ENCODE data around the gene RPL7A.

Gene RPL7A

GRCh38 chr9:133304477-133305377 lies 43.3 kb upstream of the RPL7A start:
- Histone ChIP-seq H2BK15ac (replicated peaks; ENCODE audit: low read depth) (no peak overlapping the region), H3K79me2 (ENCODE audit: control insufficient read depth, insufficient read depth, low read length) (no peaks in the 10 kb centered on the region), H3K27ac (ENCODE audit: low read depth, low read length) (no peak overlapping the region), H2BK5ac (ENCODE audit: low read length) (no peak overlapping the region), H4K5ac (ENCODE audit: low read length) (no peak overlapping the region), H3K27me3 (ENCODE audit: insufficient read depth, low read length, poor library complexity) (no peaks in the 10 kb centered on the region), H3K9ac (ENCODE audit: low read length) (no peak overlapping the region), H3K4me2 (ENCODE audit: low read length) (no peak overlapping the region), H3K4me3 (ENCODE audit: low read length) (no peak overlapping the region), H3K36me3 (ENCODE audit: control insufficient read depth, insufficient read depth, low read length) (no peaks in the 10 kb centered on the region), H2BK120ac (ENCODE audit: low read depth, low read length) (no peak overlapping the region), H3K79me1 (ENCODE audit: low read length) (no peaks in the 10 kb centered on the region), H3K18ac (ENCODE audit: low read length) (no peak overlapping the region), H4K8ac (ENCODE audit: low read depth, low read length) (no peak overlapping the region), H3K56ac (ENCODE audit: low read length) (no peak overlapping the region), H3K23ac (ENCODE audit: low read length) (no peak overlapping the region), H3K4ac (ENCODE audit: low read depth, low read length) (no peak overlapping the region), H2AK5ac (ENCODE audit: low read length) (no peak overlapping the region), H3K4me1 (ENCODE audit: control insufficient read depth, low read depth, low read length) (no peaks in the 10 kb centered on the region)
- no CpG with 5 or more reads among the region's 38 CpGs for WGBS (ENCODE audit: extremely low coverage, insufficient coverage, low lambda C conversion rate)
- no peak for DNase-seq

- Histone ChIP-seq H3K23ac (ENCODE audit: low read length) (no peak overlapping the region), H3K27me3 (ENCODE audit: insufficient read depth, low read length, poor library complexity) (no peaks in the 10 kb centered on the region), H3K4me3 (ENCODE audit: low read length) (no peak overlapping the region), H4K5ac (ENCODE audit: low read length) (no peak overlapping the region), H3K18ac (ENCODE audit: low read length) (no peak overlapping the region), H3K79me1 (ENCODE audit: low read length) (no peaks in the 10 kb centered on the region), H2BK15ac (replicated peaks; ENCODE audit: low read depth) (no peak overlapping the region), H3K4me2 (ENCODE audit: low read length) (no peak overlapping the region), H3K4ac (ENCODE audit: low read depth, low read length) (no peak overlapping the region), H2AK5ac (ENCODE audit: low read length) (no peak overlapping the region), H3K36me3 (ENCODE audit: control insufficient read depth, insufficient read depth, low read length) (no peaks in the 10 kb centered on the region), H3K79me2 (ENCODE audit: control insufficient read depth, insufficient read depth, low read length) (no peaks in the 10 kb centered on the region), H2BK5ac (ENCODE audit: low read length) (no peak overlapping the region), H4K8ac (ENCODE audit: low read depth, low read length) (no peak overlapping the region), H3K9ac (ENCODE audit: low read length) (no peak overlapping the region), H3K56ac (ENCODE audit: low read length) (no peak overlapping the region), H3K27ac (ENCODE audit: low read depth, low read length) (no peak overlapping the region), H3K4me1 (ENCODE audit: control insufficient read depth, low read depth, low read length) (no peaks in the 10 kb centered on the region), H2BK120ac (ENCODE audit: low read depth, low read length) (no peak overlapping the region)
- no peak for DNase-seq
- no CpG with 5 or more reads among the region's 23 CpGs for WGBS (ENCODE audit: extremely low coverage, insufficient coverage, low lambda C conversion rate)
Observed at GRCh38 chr9:133305731-133306130, 42.3 kb upstream of the RPL7A start.

- Histone ChIP-seq H3K79me2 (ENCODE audit: control insufficient read depth, insufficient read depth, low read length) (no peaks in the 10 kb centered on the region), H3K79me1 (ENCODE audit: low read length) (no peaks in the 10 kb centered on the region), H3K18ac (ENCODE audit: low read length) (no peak overlapping the region), H2BK15ac (replicated peaks; ENCODE audit: low read depth) (no peak overlapping the region), H3K9ac (ENCODE audit: low read length) (no peak overlapping the region), H3K56ac (ENCODE audit: low read length) (no peak overlapping the region), H3K4me2 (ENCODE audit: low read length) (no peak overlapping the region), H3K4me1 (ENCODE audit: control insufficient read depth, low read depth, low read length) (no peaks in the 10 kb centered on the region), H3K4ac (ENCODE audit: low read depth, low read length) (no peak overlapping the region), H2BK5ac (ENCODE audit: low read length) (no peak overlapping the region), H2AK5ac (ENCODE audit: low read length) (no peak overlapping the region), H3K23ac (ENCODE audit: low read length) (no peak overlapping the region), H4K5ac (ENCODE audit: low read length) (no peak overlapping the region), H3K27me3 (ENCODE audit: insufficient read depth, low read length, poor library complexity) (no peaks in the 10 kb centered on the region), H4K8ac (ENCODE audit: low read depth, low read length) (no peak overlapping the region), H3K36me3 (ENCODE audit: control insufficient read depth, insufficient read depth, low read length) (no peaks in the 10 kb centered on the region), H3K27ac (ENCODE audit: low read depth, low read length) (no peak overlapping the region), H3K4me3 (ENCODE audit: low read length) (no peak overlapping the region), H2BK120ac (ENCODE audit: low read depth, low read length) (no peak overlapping the region)
- no peak for DNase-seq
- no CpG with 5 or more reads among the region's 31 CpGs for WGBS (ENCODE audit: extremely low coverage, insufficient coverage, low lambda C conversion rate)
Observed at GRCh38 chr9:133306242-133307204, 41.5 kb upstream of the RPL7A start.

- H3K27me3 ChIP-seq (ENCODE audit: insufficient read depth, low read length, poor library complexity) = no peaks in the 10 kb centered on the region
- DNase-seq = no peak
- no peak overlapping the region for H3K27ac ChIP-seq (ENCODE audit: low read depth, low read length)
- H2AK5ac ChIP-seq (ENCODE audit: low read length) = no peak overlapping the region
- no peaks in the 10 kb centered on the region for H3K4me1 ChIP-seq (ENCODE audit: control insufficient read depth, low read depth, low read length)
- no CpG with 5 or more reads among the region's 16 CpGs for WGBS (ENCODE audit: extremely low coverage, insufficient coverage, low lambda C conversion rate)
- no peak overlapping the region for H2BK15ac ChIP-seq (replicated peaks; ENCODE audit: low read depth)
- H3K79me1 ChIP-seq (ENCODE audit: low read length) = no peaks in the 10 kb centered on the region
- H3K56ac ChIP-seq (ENCODE audit: low read length) = no peak overlapping the region
- H3K79me2 ChIP-seq (ENCODE audit: control insufficient read depth, insufficient read depth, low read length) = no peaks in the 10 kb centered on the region
- H4K8ac ChIP-seq (ENCODE audit: low read depth, low read length) = no peak overlapping the region
- no peaks in the 10 kb centered on the region for H3K36me3 ChIP-seq (ENCODE audit: control insufficient read depth, insufficient read depth, low read length)
- H3K23ac ChIP-seq (ENCODE audit: low read length) = no peak overlapping the region
- H4K5ac ChIP-seq (ENCODE audit: low read length) = no peak overlapping the region
- no peak overlapping the region for H2BK5ac ChIP-seq (ENCODE audit: low read length)
- H3K4ac ChIP-seq (ENCODE audit: low read depth, low read length) = no peak overlapping the region
- H3K4me3 ChIP-seq (ENCODE audit: low read length) = no peak overlapping the region
- H3K4me2 ChIP-seq (ENCODE audit: low read length) = no peak overlapping the region
- no peak overlapping the region for H3K18ac ChIP-seq (ENCODE audit: low read length)
- H3K9ac ChIP-seq (ENCODE audit: low read length) = no peak overlapping the region
- no peak overlapping the region for H2BK120ac ChIP-seq (ENCODE audit: low read depth, low read length)
Observed at GRCh38 chr9:133307301-133307700, 40.7 kb upstream of the RPL7A start.

GRCh38 chr9:133309608-133310007 lies 38.4 kb upstream of the RPL7A start:
- Histone ChIP-seq H2AK5ac (ENCODE audit: low read length) (no peak overlapping the region), H4K5ac (ENCODE audit: low read length) (no peak overlapping the region), H3K9ac (ENCODE audit: low read length) (no peak overlapping the region), H3K4me2 (ENCODE audit: low read length) (no peak overlapping the region), H3K18ac (ENCODE audit: low read length) (no peak overlapping the region), H3K36me3 (ENCODE audit: control insufficient read depth, insufficient read depth, low read length) (no peaks in the 10 kb centered on the region), H3K27me3 (ENCODE audit: insufficient read depth, low read length, poor library complexity) (no peaks in the 10 kb centered on the region), H3K23ac (ENCODE audit: low read length) (no peak overlapping the region), H3K4ac (ENCODE audit: low read depth, low read length) (no peak overlapping the region), H3K79me1 (ENCODE audit: low read length) (no peaks in the 10 kb centered on the region), H3K4me3 (ENCODE audit: low read length) (no peak overlapping the region), H2BK5ac (ENCODE audit: low read length) (no peak overlapping the region), H3K27ac (ENCODE audit: low read depth, low read length) (no peak overlapping the region), H2BK120ac (ENCODE audit: low read depth, low read length) (no peak overlapping the region), H3K56ac (ENCODE audit: low read length) (no peak overlapping the region), H3K4me1 (ENCODE audit: control insufficient read depth, low read depth, low read length) (no peaks in the 10 kb centered on the region), H4K8ac (ENCODE audit: low read depth, low read length) (no peak overlapping the region), H2BK15ac (replicated peaks; ENCODE audit: low read depth) (no peak overlapping the region), H3K79me2 (ENCODE audit: control insufficient read depth, insufficient read depth, low read length) (no peaks in the 10 kb centered on the region)
- WGBS (ENCODE audit: extremely low coverage, insufficient coverage, low lambda C conversion rate) = no CpG with 5 or more reads among the region's 6 CpGs
- DNase-seq = no peak
